BE2C (cell line): ENCODE measurements around the gene PRRT1.

Experiments
- DNase-seq: peaks from one replicate; pipeline ENCODE4 v3.0.0-alpha.2; 2020
- H3K27me3 ChIP-seq: fragments of 250-450 bp; sonication (Bioruptor Pico); 2 replicates; pipeline ENCODE4 v1.5.1; 2020; ENCODE audit warnings: mild to moderate bottlenecking
- H3K36me3 ChIP-seq: fragments of 250-450 bp; sonication (Bioruptor Pico); 2 replicates; pipeline ENCODE4 v1.5.1; 2020; ENCODE audit warnings: mild to moderate bottlenecking
- H3K4me1 ChIP-seq: fragments of 250-450 bp; sonication (Bioruptor Pico); 2 replicates; pipeline ENCODE4 v1.5.1; 2020
- H3K4me3 ChIP-seq: 2 replicates; pipeline ENCODE4 v1.5.1; 2011; ENCODE audit warnings: low read depth, low read length
- H3K9me3 ChIP-seq: fragments of 250-450 bp; sonication (Bioruptor Pico); 2 replicates; pipeline ENCODE4 v1.5.1; 2020
- CTCF ChIP-seq: IDR thresholded peaks from 2 replicates; pipeline ENCODE4 v1.5.1; 2012; ENCODE audit warnings: mild to moderate bottlenecking, low read depth, low read length

The PRRT1 gene

GRCh38 chr6:32118782-32119628 lies 32.7 kb downstream of the PRRT1 start:
- Histone ChIP-seq H3K36me3 (peaks cover 37% of the 10 kb centered on the region), H3K27me3 (no peaks in the 10 kb centered on the region), H3K9me3 (no peaks in the 10 kb centered on the region), H3K4me3 (no peak overlapping the region), H3K4me1 (no peaks in the 10 kb centered on the region; the same call in 1 of the 2 replicates)
- TF ChIP-seq CTCF: peak; percentile 95
- peak; percentile 89 for DNase-seq

- Histone ChIP-seq H3K36me3 (peaks cover 37% of the 10 kb centered on the region), H3K4me3 (no peak overlapping the region), H3K4me1 (no peaks in the 10 kb centered on the region; the same call in 1 of the 2 replicates), H3K9me3 (no peaks in the 10 kb centered on the region), H3K27me3 (no peaks in the 10 kb centered on the region)
- no peak for TF ChIP-seq CTCF
- no peak for DNase-seq
Measured at GRCh38 chr6:32117461-32117860, 34.3 kb downstream of the PRRT1 start.

- peak; percentile 69 for TF ChIP-seq CTCF
- no peak overlapping the region for H3K4me3 ChIP-seq
- H3K27me3 ChIP-seq: peaks cover 2% of the 10 kb centered on the region; the same call in 1 of the 2 replicates
- H3K36me3 ChIP-seq: peaks cover 32% of the 10 kb centered on the region
- no peaks in the 10 kb centered on the region for H3K9me3 ChIP-seq
- DNase-seq: peak; percentile 56
- no peaks in the 10 kb centered on the region; the same call in 1 of the 2 replicates for H3K4me1 ChIP-seq
Measured at GRCh38 chr6:32116674-32117073, 35.1 kb downstream of the PRRT1 start.

- DNase-seq: no peak
- peaks cover 5% of the 10 kb centered on the region for H3K27me3 ChIP-seq
- no peaks in the 10 kb centered on the region for H3K9me3 ChIP-seq
- TF ChIP-seq CTCF: no peak
- no peak overlapping the region for H3K4me3 ChIP-seq
- H3K4me1 ChIP-seq: no peaks in the 10 kb centered on the region; the same call in 1 of the 2 replicates
- H3K36me3 ChIP-seq: peaks cover 23% of the 10 kb centered on the region
Measured at GRCh38 chr6:32115623-32116022, 36.1 kb downstream of the PRRT1 start.

- Histone ChIP-seq H3K4me3 (no peak overlapping the region), H3K27me3 (peaks cover 13% of the 10 kb centered on the region), H3K36me3 (peaks cover 18% of the 10 kb centered on the region), H3K4me1 (no peaks in the 10 kb centered on the region; the same call in 1 of the 2 replicates), H3K9me3 (no peaks in the 10 kb centered on the region)
- no peak for TF ChIP-seq CTCF
- no peak for DNase-seq
Measured at GRCh38 chr6:32114796-32115195, 36.9 kb downstream of the PRRT1 start.
